Measurements from ENCODE around the gene KCNK15. TPM values are rescaled to one million over a fixed set of nuclear protein-coding genes. Genes with fewer than 3 reads are reported as not detected.

KCNK15 gene
- total RNA-seq, 1 donor from 2014 or later = 0.77 TPM

- Mint-ChIP-seq H3K27ac (ENCODE audit: unreplicated experiment) (peak overlapping the region; percentile 60), H3K4me1 (ENCODE audit: low read depth) (peaks cover 84% of the 10 kb centered on the region), H3K9me3 (ENCODE audit: low read depth) (peaks cover 6% of the 10 kb centered on the region)
Measured at GRCh38 chr20:44731657-44732056, 14.0 kb upstream of the KCNK15 start.

GRCh38 chr20:44732327-44732726 is 13.3 kb upstream of the KCNK15 start:
- Mint-ChIP-seq H3K9me3 (ENCODE audit: low read depth) (peaks cover 6% of the 10 kb centered on the region), H3K4me3 (ENCODE audit: unreplicated experiment) (no peak overlapping the region), H3K27ac (ENCODE audit: unreplicated experiment) (peak overlapping the region; percentile 60), H3K27me3 (ENCODE audit: low read depth) (no peaks in the 10 kb centered on the region), H3K36me3 (ENCODE audit: low read depth) (peaks cover 1% of the 10 kb centered on the region), H3K4me1 (ENCODE audit: low read depth) (peaks cover 86% of the 10 kb centered on the region)
- TF ChIP-seq CTCF (IDR thresholded peaks at IDR 0.05) = no peak
- no peak for DNase-seq (ENCODE audit: low spot score)

More at GRCh38 chr20:44731657-44732056, 14.0 kb upstream of the KCNK15 start:
- H3K27me3 Mint-ChIP-seq (ENCODE audit: low read depth) = no peaks in the 10 kb centered on the region
- no peak for TF ChIP-seq CTCF (IDR thresholded peaks at IDR 0.05)
- peaks cover 1% of the 10 kb centered on the region for H3K36me3 Mint-ChIP-seq (ENCODE audit: low read depth)
- H3K4me3 Mint-ChIP-seq (ENCODE audit: unreplicated experiment) = no peak overlapping the region
- DNase-seq (ENCODE audit: low spot score) = no peak

GRCh38 chr20:44733341-44734069 is 12.2 kb upstream of the KCNK15 start:
- H3K27me3 Mint-ChIP-seq (ENCODE audit: low read depth) = no peaks in the 10 kb centered on the region
- DNase-seq (ENCODE audit: low spot score) = no peak
- TF ChIP-seq CTCF (IDR thresholded peaks at IDR 0.05) = peak; percentile 95
- no peak overlapping the region for H3K4me3 Mint-ChIP-seq (ENCODE audit: unreplicated experiment)
- H3K27ac Mint-ChIP-seq (ENCODE audit: unreplicated experiment) = peak overlapping the region; percentile 66
- peaks cover 82% of the 10 kb centered on the region for H3K4me1 Mint-ChIP-seq (ENCODE audit: low read depth)
- peaks cover 1% of the 10 kb centered on the region for H3K36me3 Mint-ChIP-seq (ENCODE audit: low read depth)
- H3K9me3 Mint-ChIP-seq (ENCODE audit: low read depth) = peaks cover 6% of the 10 kb centered on the region

GRCh38 chr20:44734938-44735337 is 10.7 kb upstream of the KCNK15 start:
- DNase-seq (ENCODE audit: low spot score) = no peak
- Mint-ChIP-seq H3K36me3 (ENCODE audit: low read depth) (peaks cover 1% of the 10 kb centered on the region), H3K4me3 (ENCODE audit: unreplicated experiment) (peak overlapping the region; percentile 25), H3K27ac (ENCODE audit: unreplicated experiment) (peak overlapping the region; percentile 90), H3K27me3 (ENCODE audit: low read depth) (no peaks in the 10 kb centered on the region), H3K4me1 (ENCODE audit: low read depth) (peaks cover 75% of the 10 kb centered on the region), H3K9me3 (ENCODE audit: low read depth) (peaks cover 6% of the 10 kb centered on the region)
- peak; percentile 73 for TF ChIP-seq CTCF (IDR thresholded peaks at IDR 0.05)

- TF ChIP-seq CTCF (IDR thresholded peaks at IDR 0.05) = no peak
- peaks cover 67% of the 10 kb centered on the region for H3K4me1 Mint-ChIP-seq (ENCODE audit: low read depth)
- no peak for DNase-seq (ENCODE audit: low spot score)
- H3K27ac Mint-ChIP-seq (ENCODE audit: unreplicated experiment) = peak overlapping the region; percentile 94
- H3K4me3 Mint-ChIP-seq (ENCODE audit: unreplicated experiment) = no peak overlapping the region
- H3K36me3 Mint-ChIP-seq (ENCODE audit: low read depth) = peaks cover 1% of the 10 kb centered on the region
- peaks cover 6% of the 10 kb centered on the region for H3K9me3 Mint-ChIP-seq (ENCODE audit: low read depth)
- H3K27me3 Mint-ChIP-seq (ENCODE audit: low read depth) = no peaks in the 10 kb centered on the region
Measured at GRCh38 chr20:44735816-44736169, 9.9 kb upstream of the KCNK15 start.

Measured in chondrocyte (in vitro differentiated cells).